OCI-LY3 (cell line): ENCODE results near the gene FCN2.

ENCODE experiments used
- H2AFZ ChIP-seq: fragments of 200-600, 300-600 bp; shearing (Covaris generic); 2 replicates; pipeline ENCODE4 v1.6.0; 2014; ENCODE audit warnings: antibody characterized with exemption, low read depth, low read length
- H3K27ac ChIP-seq: fragments of 200-600, 300-600 bp; sonication (generic); 2 replicates; pipeline ENCODE4 v1.5.1; 2014; ENCODE audit warnings: mild to moderate bottlenecking, low read length, moderate library complexity, mixed read lengths
- H3K27me3 ChIP-seq: fragments of 200-600, 300-600 bp; sonication (generic); 2 replicates; pipeline ENCODE4 v1.6.1; 2014; ENCODE audit warnings: low read depth, low read length, mixed read lengths
- H3K36me3 ChIP-seq: fragments of 200-600, 300-600 bp; sonication (generic); replicated peaks from 2 replicates; pipeline ENCODE3; 2014; ENCODE audit warnings: low read depth, low read length, mixed read lengths
- H3K4me1 ChIP-seq: fragments of 300-600, 200-600 bp; sonication (generic); 2 replicates; pipeline ENCODE4 v1.6.1; 2014; ENCODE audit warnings: low read length, mixed read lengths
- H3K4me2 ChIP-seq: fragments of 200-600, 300-600 bp; sonication (generic); 2 replicates; pipeline ENCODE4 v1.6.1; 2014; ENCODE audit warnings: low read length, mixed read lengths
- H3K4me3 ChIP-seq: fragments of 300-600, 200-600 bp; sonication (generic); 2 replicates; pipeline ENCODE4 v1.5.1; 2014; ENCODE audit warnings: antibody characterized with exemption, mild to moderate bottlenecking, low read length, moderate library complexity
- H3K79me2 ChIP-seq: fragments of 300-600, 200-600 bp; shearing (Covaris generic); 2 replicates; pipeline ENCODE4 v1.6.1; 2014; ENCODE audit warnings: mild to moderate bottlenecking, low read length, mixed read lengths
- H3K9ac ChIP-seq: fragments of 300-600, 200-600 bp; shearing (Covaris generic); 2 replicates; pipeline ENCODE4 v1.6.0; 2014; ENCODE audit warnings: mild to moderate bottlenecking, low read length, moderate library complexity
- H3K9me3 ChIP-seq: fragments of 200-600, 300-600 bp; shearing (Covaris generic); 2 replicates; pipeline ENCODE4 v1.6.1; 2014; ENCODE audit warnings: low read length, mixed read lengths; ENCODE audit not compliant: insufficient read depth
- H4K20me1 ChIP-seq: fragments of 200-600, 300-600 bp; sonication (generic); 2 replicates; pipeline ENCODE4 v1.6.1; 2016; ENCODE audit warnings: low read length, mixed read lengths; ENCODE audit not compliant: insufficient read depth
- CTCF ChIP-seq: fragments of 200-600, 300-600 bp; sonication (generic); IDR thresholded peaks from 2 replicates; pipeline ENCODE4 v1.5.1; 2014; ENCODE audit warnings: antibody characterized with exemption, low read length, low read depth
- EZH2phosphoT487 ChIP-seq: fragments of 200-600 bp; shearing (Covaris generic); IDR thresholded peaks from 2 replicates; pipeline ENCODE4 v1.6.1; 2018; ENCODE audit warnings: antibody characterized with exemption, mixed run types, low read depth

FCN2 gene

GRCh38 chr9:134887686-134888602, 7.3 kb downstream of the FCN2 start:
- Histone ChIP-seq H3K27ac (no peak overlapping the region), H3K27me3 (no peaks in the 10 kb centered on the region), H3K4me1 (no peaks in the 10 kb centered on the region), H3K36me3 (no peaks in the 10 kb centered on the region), H3K9ac (no peak overlapping the region), H3K4me3 (no peak overlapping the region), H2AFZ (no peak overlapping the region; the same call in 1 of the 2 replicates), H3K9me3 (no peaks in the 10 kb centered on the region), H4K20me1 (no peaks in the 10 kb centered on the region), H3K4me2 (no peak overlapping the region), H3K79me2 (no peaks in the 10 kb centered on the region)
- TF ChIP-seq EZH2phosphoT487 (no peak), CTCF (no peak)

- Histone ChIP-seq H3K9me3 (no peaks in the 10 kb centered on the region), H4K20me1 (no peaks in the 10 kb centered on the region), H3K27ac (no peak overlapping the region), H2AFZ (no peak overlapping the region), H3K36me3 (no peaks in the 10 kb centered on the region), H3K9ac (no peak overlapping the region), H3K27me3 (no peaks in the 10 kb centered on the region), H3K4me2 (no peak overlapping the region), H3K79me2 (no peaks in the 10 kb centered on the region), H3K4me3 (no peak overlapping the region), H3K4me1 (no peaks in the 10 kb centered on the region)
- TF ChIP-seq CTCF (no peak), EZH2phosphoT487 (no peak)
Observed at GRCh38 chr9:134888603-134889190, 8.1 kb downstream of the FCN2 start.

- Histone ChIP-seq H4K20me1 (no peaks in the 10 kb centered on the region), H3K4me2 (no peak overlapping the region), H3K79me2 (no peaks in the 10 kb centered on the region), H3K27me3 (no peaks in the 10 kb centered on the region), H3K4me1 (no peaks in the 10 kb centered on the region), H3K27ac (no peak overlapping the region), H3K4me3 (no peak overlapping the region), H3K9ac (no peak overlapping the region), H3K9me3 (no peaks in the 10 kb centered on the region), H2AFZ (no peak overlapping the region), H3K36me3 (no peaks in the 10 kb centered on the region)
- TF ChIP-seq EZH2phosphoT487 (no peak), CTCF (no peak)
Observed at GRCh38 chr9:134889386-134890154, 9.0 kb downstream of the FCN2 start.

- no peak for TF ChIP-seq CTCF
- TF ChIP-seq EZH2phosphoT487: no peak
- Histone ChIP-seq H3K36me3 (no peaks in the 10 kb centered on the region), H3K27ac (no peak overlapping the region), H3K79me2 (no peaks in the 10 kb centered on the region), H3K4me1 (no peaks in the 10 kb centered on the region), H4K20me1 (no peaks in the 10 kb centered on the region), H3K9me3 (peaks cover 3% of the 10 kb centered on the region; the same call in 1 of the 2 replicates), H3K4me2 (no peak overlapping the region), H2AFZ (no peak overlapping the region), H3K4me3 (no peak overlapping the region), H3K9ac (no peak overlapping the region), H3K27me3 (no peaks in the 10 kb centered on the region)
Observed at GRCh38 chr9:134890155-134890495, 9.5 kb downstream of the FCN2 start.
